Mammary epithelial cell (primary cell): ENCODE data around the gene TNS1.

Experiments
- CTCF ChIP-seq, 2 donors: IDR thresholded peaks in 1 of 2; conservative IDR thresholded peaks in 1 of 2; 2 replicates each; pipeline ENCODE4 v1.5.1; 2011 to 2012; ENCODE audit warnings: inconsistent platforms in 2 of 2, low read length in 2 of 2, mild to moderate bottlenecking in 2 of 2, control low read depth in 1 of 2, low read depth in 1 of 2; ENCODE audit not compliant: insufficient read depth in 1 of 2; ENCODE audit errors: extremely low read depth in 1 of 2
- EZH2 ChIP-seq: IDR thresholded peaks from 2 replicates; pipeline ENCODE4 v1.6.1; 2012; ENCODE audit warnings: low read length, inconsistent platforms, borderline replicate concordance

- TF ChIP-seq EZH2 = no peak
- no peak for TF ChIP-seq CTCF (conservative IDR thresholded peaks at IDR 0.05 in 1 of 2, IDR thresholded peaks at IDR 0.05 in 1 of 2; ENCODE audit: extremely low read depth in 1 of 2, insufficient read depth in 1 of 2, low read depth in 1 of 2, low read length in 2 of 2)
Measured at GRCh38 chr2:217849154-217849975, 153.4 kb downstream of the TNS1 start.
